B cell (primary cell): ENCODE data around the gene SSBP3. TPM values are rescaled to one million over a fixed set of nuclear protein-coding genes. Genes with fewer than 3 reads are reported as not detected.

Experiments
- ATAC-seq: fragments of 200-7000 bp; cut with Tn5 transposase; one replicate; pipeline ENCODE4 v1.10.0; 2021; ENCODE audit warnings: low read depth, mild to moderate bottlenecking, moderate number of reproducible peaks, moderate library complexity
- CTCF ChIA-PET: fragments of 350-600 bp; sonication (Branson Sonifier 250); formaldehyde crosslinking; loops from one replicate; lab custom pipeline; 2021; ENCODE audit warnings: antibody characterized with exemption, inconsistent platforms; lab: Charles Lee
- POLR2A ChIA-PET: fragments of 350-600 bp; sonication (Branson Sonifier 250); formaldehyde crosslinking; loops from one replicate; lab custom pipeline; 2021; ENCODE audit warnings: antibody characterized with exemption; lab: Charles Lee
- DNase-seq: peaks from one replicate; pipeline ENCODE4 v3.0.0; 2013
- H2AFZ ChIP-seq: 2 replicates; pipeline ENCODE4 v1.6.1; 2012; ENCODE audit warnings: mild to moderate bottlenecking, low read depth, low read length; ENCODE audit not compliant: insufficient read depth, poor library complexity, severe bottlenecking
- H3K27ac ChIP-seq, 2 donors: 1 replicate in 1 of 2; 2 replicates in 1 of 2; pipeline ENCODE4 v1.5.1; 2012 to 2013; ENCODE audit warnings: low read length in 2 of 2, mild to moderate bottlenecking in 2 of 2, moderate library complexity in 1 of 2
- H3K27me3 ChIP-seq, 4 experiments: fragments of 200-600 bp in 1 of 4; sonication (generic) in 1 of 4; replicated peaks in 1 of 4; 1 replicate in 2 of 4; 2 replicates in 2 of 4; pipeline versions ENCODE4 v1.6.1 to v1.7.0; 2013 to 2016; ENCODE audit warnings: low read length in 3 of 4, mild to moderate bottlenecking in 2 of 4, mixed read lengths in 1 of 4, moderate library complexity in 1 of 4; ENCODE audit not compliant: insufficient read depth in 4 of 4, control insufficient read depth in 3 of 4; ENCODE audit errors: control extremely low read depth in 1 of 4
- H3K36me3 ChIP-seq, 2 experiments: replicated peaks in 1 of 2; 1 replicate in 1 of 2; 2 replicates in 1 of 2; pipeline versions ENCODE4 v1.6.1 to v1.7.1; 2013; ENCODE audit warnings: low read length in 1 of 2; ENCODE audit not compliant: insufficient read depth in 2 of 2, control insufficient read depth in 1 of 2; ENCODE audit errors: control extremely low read depth in 1 of 2, extremely low read depth in 1 of 2
- H3K4me1 ChIP-seq, 2 donors: fragments of 200-600 bp in 1 of 2; sonication (generic) in 1 of 2; 1 replicate in 1 of 2; 2 replicates in 1 of 2; pipeline versions ENCODE4 v1.5.1 to v1.6.1; 2013 to 2017; ENCODE audit warnings: low read length in 2 of 2; ENCODE audit not compliant: control insufficient read depth in 2 of 2, insufficient read depth in 2 of 2
- H3K4me2 ChIP-seq: replicated peaks from 2 replicates; pipeline ENCODE3; 2012; ENCODE audit warnings: mild to moderate bottlenecking, low read depth, low read length; ENCODE audit not compliant: poor library complexity, severe bottlenecking
- H3K4me3 ChIP-seq, 5 experiments: fragments of 200-600 bp in 1 of 5; sonication (generic) in 1 of 5; 1 replicate in 3 of 5; 2 replicates in 2 of 5; pipeline versions ENCODE4 v1.5.1 to v1.7.0; 2011 to 2016; ENCODE audit warnings: low read length in 4 of 5, mild to moderate bottlenecking in 4 of 5, low read depth in 2 of 5, control low read depth in 1 of 5, moderate library complexity in 1 of 5; ENCODE audit not compliant: insufficient read depth in 1 of 5; ENCODE audit errors: control extremely low read depth in 1 of 5, extremely low read depth in 1 of 5
- H3K79me2 ChIP-seq: fragments of 200-600 bp; sonication (generic); one replicate; pipeline ENCODE4 v1.6.0; 2016; ENCODE audit warnings: low read length; ENCODE audit not compliant: control insufficient read depth, insufficient read depth
- H3K9ac ChIP-seq: fragments of 200-600 bp; sonication (generic); 2 replicates; pipeline ENCODE4 v1.6.1; 2017; ENCODE audit warnings: mild to moderate bottlenecking, low read length, moderate library complexity
- H3K9me3 ChIP-seq, 3 donors: one replicate each; pipeline versions ENCODE4 v1.6.1 to v1.7.1; 2013; ENCODE audit warnings: low read length in 2 of 3; ENCODE audit not compliant: control insufficient read depth in 2 of 3, insufficient read depth in 1 of 3; ENCODE audit errors: control extremely low read depth in 1 of 3
- H4K20me1 ChIP-seq: 2 replicates; pipeline ENCODE4 v1.6.0; 2012; ENCODE audit warnings: mild to moderate bottlenecking, low read length; ENCODE audit not compliant: insufficient read depth, control insufficient read depth, poor library complexity, severe bottlenecking
- H3K27ac Mint-ChIP-seq: one replicate; pipeline ENCODE4 v1.8.0; 2021; ENCODE audit warnings: mixed read lengths
- H3K27me3 Mint-ChIP-seq: one replicate; pipeline ENCODE4 v1.8.0; 2021; ENCODE audit warnings: mixed read lengths
- H3K4me1 Mint-ChIP-seq: one replicate; pipeline ENCODE4 v1.8.0; 2021; ENCODE audit warnings: mixed read lengths
- H3K4me3 Mint-ChIP-seq: one replicate; pipeline ENCODE4 v1.8.0; 2021; ENCODE audit warnings: mixed read lengths
- H3K9me3 Mint-ChIP-seq: one replicate; pipeline ENCODE4 v1.8.0; 2022; ENCODE audit warnings: mixed read lengths; ENCODE audit not compliant: insufficient read depth
- CTCF ChIP-seq: fragments of 200-600 bp; IDR thresholded peaks from one replicate; pipeline ENCODE4 v1.8.0; 2022; ENCODE audit warnings: antibody characterized with exemption, mild to moderate bottlenecking
- EZH2 ChIP-seq: IDR thresholded peaks from 2 replicates; pipeline ENCODE4 v1.6.1; 2012; ENCODE audit warnings: borderline replicate concordance, low read depth, mild to moderate bottlenecking, moderate library complexity, low read length; ENCODE audit not compliant: insufficient read depth, poor library complexity, severe bottlenecking
- WGBS: methylation state at CpG from one replicate; pipeline ENCODE4 v1.1.5; 2013; ENCODE audit warnings: missing lambda C conversion rate; ENCODE audit not compliant: insufficient coverage; 5-methylcytosine and 5-hydroxymethylcytosine counted together
- intact Hi-C: fragments of 100-400 bp; cut with micrococcal nuclease; formaldehyde crosslinking; loops from one replicate; pipeline ENCODE4 v1.10.0; 2022
- polyA plus RNA-seq: library from polyadenylated mRNA; depleted of rRNA; stranded (reverse); fragments of >200 nt; gene quantifications from 2 replicates; pipeline ENCODE4 v1.2.3, GENCODE V29; 2012
- total RNA-seq, 2 donors: library from RNA; stranded (reverse); fragments of 120-200 nt in 1 of 2; gene quantifications; 1 replicate in 1 of 2; 2 replicates in 1 of 2; pipeline versions ENCODE4 v1.2.3 to v1.2.4, GENCODE V29; 2013 to 2022

Gene SSBP3
- total and polyA plus RNA-seq, 2 donors (not counting 1 experiment from before 2014, with no cell fraction given) = 16.9 to 30.7 TPM

- no peak for ATAC-seq
- Histone ChIP-seq H3K4me2 (no peak overlapping the region), H3K27ac (no peak overlapping the region), H3K9me3 (no peaks in the 10 kb centered on the region), H3K27me3 (no peaks in the 10 kb centered on the region), H3K79me2 (peaks cover 8% of the 10 kb centered on the region), H3K36me3 (peaks cover 0 to 3% of the 10 kb centered on the region in 2 experiments), H3K4me3 (no peak overlapping the region), H4K20me1 (no peaks in the 10 kb centered on the region), H3K4me1 (peaks cover 0 to 9% of the 10 kb centered on the region in 2 donors), H3K9ac (no peak overlapping the region), H2AFZ (no peak overlapping the region)
- Mint-ChIP-seq H3K27ac (no peak overlapping the region), H3K27me3 (no peaks in the 10 kb centered on the region), H3K4me3 (peak overlapping the region; percentile 15), H3K4me1 (peaks cover 30% of the 10 kb centered on the region), H3K9me3 (no peaks in the 10 kb centered on the region)
- ChIA-PET POLR2A (no interaction called here), CTCF (no interaction called here)
- WGBS = 75% methylated on average over 5 of the region's 14 CpGs
- no peak for DNase-seq
- TF ChIP-seq CTCF = no peak
- no peak for TF ChIP-seq EZH2
- intact Hi-C loops = no loop called here
Measured at GRCh38 chr1:54327386-54328065, 78.7 kb downstream of the SSBP3 start.

GRCh38 chr1:54326543-54327385, 79.4 kb downstream of the SSBP3 start:
- Histone ChIP-seq H3K9me3 (no peaks in the 10 kb centered on the region), H3K27ac (no peak overlapping the region), H3K36me3 (peaks cover 0 to 3% of the 10 kb centered on the region in 2 experiments), H3K4me1 (peaks cover 0 to 9% of the 10 kb centered on the region in 2 donors), H2AFZ (no peak overlapping the region), H3K4me2 (no peak overlapping the region), H3K27me3 (no peaks in the 10 kb centered on the region), H4K20me1 (peaks cover 6% of the 10 kb centered on the region), H3K79me2 (peaks cover 8% of the 10 kb centered on the region), H3K4me3 (no peak overlapping the region), H3K9ac (no peak overlapping the region)
- ChIA-PET POLR2A (no interaction called here), CTCF (no interaction called here)
- ATAC-seq = no peak
- Mint-ChIP-seq H3K27ac (no peak overlapping the region), H3K27me3 (no peaks in the 10 kb centered on the region), H3K4me3 (no peak overlapping the region), H3K9me3 (no peaks in the 10 kb centered on the region), H3K4me1 (peaks cover 28% of the 10 kb centered on the region)
- 90% methylated on average over 10 of the region's 12 CpGs for WGBS
- DNase-seq = no peak
- no peak for TF ChIP-seq CTCF
- no peak for TF ChIP-seq EZH2
- intact Hi-C loops = no loop called here
